ENCODE data around the gene SUSD5.
"Not testable (repeated sequence)": the region's sequence is repeated elsewhere in the genome, so short reads cannot be mapped to it uniquely, and the experiment has no call there.

SUSD5 gene

DNA sequence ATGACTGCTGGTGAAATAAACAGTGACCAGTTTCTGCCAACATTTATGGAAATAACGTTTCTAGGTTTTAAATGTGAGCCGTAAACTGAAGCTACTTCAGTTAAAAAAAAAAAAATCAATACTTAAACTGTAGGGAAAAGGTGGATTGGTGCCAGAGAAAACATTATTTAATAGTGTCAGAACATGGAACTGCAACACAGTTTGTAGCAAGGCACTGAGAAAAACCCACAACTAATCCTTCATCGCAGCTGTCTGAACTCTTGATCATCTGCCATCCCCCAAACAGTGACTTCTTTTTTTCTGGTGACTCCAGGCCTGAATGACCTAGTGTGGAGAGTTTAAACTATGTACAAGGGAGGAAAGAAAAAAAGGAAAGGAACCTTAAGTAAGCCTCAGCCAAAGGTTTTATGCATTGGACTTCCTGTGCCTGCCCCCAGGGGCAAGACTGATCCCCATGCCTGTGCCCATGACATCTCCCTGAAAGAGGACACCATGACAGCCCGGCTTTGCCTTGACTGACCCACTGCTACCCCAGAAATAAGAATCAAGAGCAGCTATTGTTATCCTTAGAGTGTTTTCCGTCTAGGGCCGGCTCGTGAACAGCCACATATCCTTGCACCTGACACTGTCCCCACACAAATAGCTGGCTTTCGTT, 71.7 kb downstream of the SUSD5 start:
- no peak for DNase-seq

- DNase-seq = no peak
Measured at GRCh38 chr3:33145901-33146580, 72.6 kb downstream of the SUSD5 start.

DNA sequence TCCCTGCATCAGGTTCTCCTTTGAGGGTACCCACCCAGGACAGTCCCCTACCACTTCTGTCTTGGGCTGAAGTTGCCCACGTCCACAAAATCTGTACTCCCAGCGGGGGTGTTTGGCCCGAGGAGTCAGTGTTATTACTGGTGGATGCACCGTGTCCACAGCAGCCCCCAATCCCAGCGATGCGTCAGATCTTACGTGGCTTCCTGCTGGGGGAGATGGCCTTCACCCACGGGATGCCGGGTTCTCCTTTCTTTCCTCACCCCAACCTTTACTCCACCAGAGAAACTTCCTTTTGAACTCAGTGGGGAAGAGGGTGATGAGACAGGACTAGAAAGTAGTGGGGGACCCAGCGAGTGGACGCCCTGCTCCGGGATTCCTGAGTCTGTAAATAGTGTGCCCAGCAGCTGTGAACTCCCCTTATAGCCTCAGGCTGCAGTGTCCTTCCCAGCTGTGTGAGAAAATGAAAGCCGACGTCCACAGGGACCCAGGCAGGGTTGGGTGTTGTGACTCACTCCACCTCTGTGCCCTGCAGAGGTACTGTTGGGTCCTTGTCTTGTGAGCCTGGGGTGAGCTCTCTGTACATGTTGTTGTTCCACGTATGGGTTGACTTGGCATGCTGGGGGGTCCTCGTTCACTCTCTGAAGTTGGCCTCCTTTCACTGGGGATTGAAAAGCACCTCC, 73.2 kb downstream of the SUSD5 start:
- no peak for DNase-seq

DNA sequence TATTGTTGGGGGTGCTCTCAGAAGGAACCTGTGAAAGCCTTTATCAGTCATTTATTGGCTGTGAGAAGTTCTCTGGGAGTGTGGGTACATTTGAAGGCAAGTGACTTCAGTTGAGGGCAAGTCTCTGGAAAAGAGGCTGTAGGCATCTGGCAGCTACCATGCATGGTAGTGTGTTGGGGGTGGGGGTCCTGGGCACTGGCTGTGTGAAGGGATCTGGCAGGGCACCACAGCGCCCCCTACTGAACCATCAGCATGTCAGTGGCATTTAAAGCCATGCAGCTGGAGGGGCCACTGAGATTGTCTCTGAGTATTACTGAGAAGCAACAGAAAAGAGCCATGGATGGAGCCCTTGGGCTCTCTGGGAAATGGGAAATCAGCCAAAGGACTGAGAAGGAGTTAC, 74.2 kb downstream of the SUSD5 start:
- no peak for DNase-seq

GRCh38 chr3:33141006-33141405, 77.6 kb downstream of the SUSD5 start:
- no peak for DNase-seq

- DNase-seq = no peak
Measured at GRCh38 chr3:33139996-33140395, 78.6 kb downstream of the SUSD5 start.

- DNase-seq = not testable (repeated sequence)
Measured at GRCh38 chr3:33139006-33139623, 79.5 kb downstream of the SUSD5 start.

DNA sequence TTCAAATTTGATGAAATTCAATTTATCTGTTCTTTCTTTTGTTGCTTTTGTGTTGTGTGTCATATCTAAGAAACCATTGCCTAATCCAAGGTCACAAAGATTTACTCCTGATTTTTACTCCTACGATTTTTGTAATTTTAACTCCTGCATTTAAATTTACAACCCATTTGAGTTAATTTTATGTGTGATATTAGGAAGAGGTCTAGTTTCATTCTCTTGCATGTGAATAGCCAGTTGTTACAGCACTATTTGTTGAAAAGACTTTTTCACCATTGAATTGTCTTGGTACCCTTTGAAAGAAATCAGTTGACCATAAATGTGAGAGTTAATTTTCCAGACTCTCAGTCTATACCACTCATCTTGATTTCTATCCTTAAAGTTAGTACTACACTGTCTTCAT, 80.9 kb downstream of the SUSD5 start:
- DNase-seq = no peak

- DNase-seq = no peak
Measured at GRCh38 chr3:33134026-33134625, 84.5 kb downstream of the SUSD5 start.

DNA sequence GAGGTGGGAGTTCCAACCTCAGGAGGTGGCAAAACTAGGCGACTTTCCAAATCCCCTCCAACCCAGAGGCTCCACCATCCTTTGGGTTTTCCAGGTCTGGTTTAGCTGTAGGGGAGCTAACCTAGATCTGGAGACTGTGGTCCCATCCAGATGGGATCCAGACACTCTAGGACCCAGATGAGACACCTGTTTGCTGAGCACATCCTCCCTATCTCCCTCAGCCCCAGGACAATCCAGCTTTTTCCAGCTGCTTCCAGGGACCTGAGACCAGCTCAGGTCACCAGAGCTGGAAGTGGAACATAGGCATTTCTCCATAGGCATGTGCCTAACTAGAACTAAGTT, 86.6 kb downstream of the SUSD5 start:
- DNase-seq = no peak

- DNase-seq = no peak
Measured at GRCh38 chr3:33131331-33132018, 87.1 kb downstream of the SUSD5 start.

DNA sequence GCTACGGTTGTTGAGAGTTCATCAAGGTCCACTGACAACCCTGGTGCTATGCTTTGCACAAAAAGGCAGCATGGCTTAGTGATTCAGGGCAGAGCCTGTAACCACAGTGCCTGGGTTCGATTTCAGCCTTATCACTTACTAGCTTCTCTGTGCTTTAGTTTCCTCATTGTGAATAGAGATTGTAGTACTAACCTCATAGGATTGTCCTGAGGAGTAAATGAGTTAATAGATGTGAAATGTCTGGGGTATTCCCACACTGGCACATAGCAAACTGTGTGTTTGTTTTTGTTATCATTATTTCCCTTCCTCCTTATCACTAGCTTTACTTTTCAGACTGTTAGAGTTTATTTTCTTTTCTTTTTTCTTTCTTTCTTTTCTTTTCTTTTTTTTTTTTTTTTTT, 88.5 kb downstream of the SUSD5 start:
- no peak for DNase-seq

DNA sequence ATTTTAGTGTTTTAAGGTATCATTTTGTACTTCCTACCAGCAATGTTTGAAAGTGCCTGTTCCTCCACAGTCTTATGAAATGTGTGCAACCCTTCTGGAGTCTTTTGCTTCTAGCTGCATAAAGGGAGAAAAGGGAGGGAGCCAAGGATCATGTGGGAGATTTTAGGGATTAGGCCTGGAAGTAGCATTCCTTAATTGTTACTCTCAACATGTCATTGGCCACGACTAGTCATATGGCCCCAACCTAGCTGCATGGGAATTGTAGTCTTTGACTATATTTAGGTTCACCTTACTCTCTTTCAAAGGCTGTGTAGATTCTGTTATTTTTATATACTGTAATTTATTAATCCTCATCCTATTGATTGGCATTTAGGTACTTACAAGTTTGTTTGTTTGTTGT, 89.9 kb downstream of the SUSD5 start:
- no peak for DNase-seq

DNA sequence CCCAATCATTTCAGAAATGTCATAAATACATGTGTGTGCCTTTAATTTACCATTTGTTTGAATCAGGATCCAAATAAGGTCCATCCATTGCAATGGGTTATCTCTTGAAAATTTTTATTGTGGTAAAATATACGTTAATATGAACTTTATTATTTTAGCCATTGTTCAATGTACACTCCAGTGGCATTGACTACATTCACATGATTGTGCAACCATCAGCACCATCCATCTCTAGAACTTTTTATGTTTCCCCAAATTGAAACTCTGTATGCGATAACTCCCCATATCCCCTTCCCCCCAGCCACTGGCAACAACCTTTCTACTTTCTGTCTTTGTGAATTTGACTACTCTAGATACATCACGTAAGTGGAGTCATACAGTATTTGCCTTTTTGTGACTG, 92.8 kb downstream of the SUSD5 start:
- DNase-seq = no peak

- no peak for DNase-seq
Measured at GRCh38 chr3:33124638-33125037, 94.0 kb downstream of the SUSD5 start.

GRCh38 chr3:33122991-33123390, 95.6 kb downstream of the SUSD5 start:
- DNase-seq = no peak

DNA sequence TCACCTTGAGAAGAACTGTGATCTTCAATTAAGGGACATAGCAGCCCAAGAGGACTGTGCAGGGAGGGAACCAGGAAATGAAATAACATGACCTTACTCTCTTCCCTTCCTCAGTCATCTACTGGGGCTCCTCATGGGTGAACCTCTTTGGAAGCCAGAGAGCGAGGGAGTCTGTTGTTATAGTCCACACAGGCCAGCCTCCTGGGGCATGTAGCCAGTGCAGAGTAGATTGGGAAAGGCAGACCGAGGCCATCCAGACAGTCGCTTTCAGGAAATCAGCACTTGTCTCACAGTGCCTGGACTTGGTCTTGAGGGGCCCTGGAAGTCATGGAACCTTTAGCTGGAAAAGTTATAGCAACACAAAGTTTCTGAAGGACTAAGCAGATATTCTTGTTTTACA, 98.7 kb downstream of the SUSD5 start:
- DNase-seq = no peak

DNA sequence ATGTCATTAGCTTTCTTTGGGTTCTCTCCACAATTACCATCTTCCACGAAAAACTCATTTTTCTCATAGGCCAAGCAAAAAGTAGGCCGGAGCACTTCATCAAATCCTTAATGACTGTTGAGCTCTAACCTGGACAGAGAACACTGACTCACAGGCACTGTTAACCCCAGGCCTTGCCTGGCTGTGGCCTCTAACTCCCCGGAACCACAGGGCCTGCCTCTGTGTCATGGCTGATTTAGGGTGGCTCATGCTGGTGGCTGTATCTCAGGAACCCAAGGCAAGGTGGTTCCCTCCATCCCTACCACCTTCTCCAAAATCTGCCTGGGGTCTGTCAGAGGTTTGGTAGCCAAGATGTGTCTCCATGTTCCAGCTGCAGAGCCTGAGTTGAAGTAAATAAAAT, 101.1 kb downstream of the SUSD5 start:
- no peak for DNase-seq

GRCh38 chr3:33115024-33115768, 103.4 kb downstream of the SUSD5 start:
- DNase-seq = no peak

DNA sequence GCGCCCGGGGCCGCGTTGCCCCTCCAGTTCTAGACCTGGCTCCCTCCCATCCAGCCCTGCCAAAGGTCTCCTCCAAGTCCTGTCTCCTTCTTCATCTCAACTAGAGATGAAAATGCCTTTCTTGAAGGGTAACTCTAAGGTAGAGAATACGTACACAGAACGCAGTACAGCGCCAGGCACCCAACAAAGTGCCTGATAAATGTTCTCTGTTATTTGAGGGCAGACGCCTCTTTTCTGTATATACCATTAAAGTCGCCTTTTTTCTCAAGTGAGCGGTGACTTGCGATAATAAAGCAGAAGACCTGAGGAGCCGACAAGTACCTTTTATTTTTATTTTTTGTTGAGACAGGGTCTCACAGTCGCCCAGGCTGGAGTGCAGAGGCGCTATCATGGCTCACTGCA, 104.0 kb downstream of the SUSD5 start:
- no peak for DNase-seq

DNA sequence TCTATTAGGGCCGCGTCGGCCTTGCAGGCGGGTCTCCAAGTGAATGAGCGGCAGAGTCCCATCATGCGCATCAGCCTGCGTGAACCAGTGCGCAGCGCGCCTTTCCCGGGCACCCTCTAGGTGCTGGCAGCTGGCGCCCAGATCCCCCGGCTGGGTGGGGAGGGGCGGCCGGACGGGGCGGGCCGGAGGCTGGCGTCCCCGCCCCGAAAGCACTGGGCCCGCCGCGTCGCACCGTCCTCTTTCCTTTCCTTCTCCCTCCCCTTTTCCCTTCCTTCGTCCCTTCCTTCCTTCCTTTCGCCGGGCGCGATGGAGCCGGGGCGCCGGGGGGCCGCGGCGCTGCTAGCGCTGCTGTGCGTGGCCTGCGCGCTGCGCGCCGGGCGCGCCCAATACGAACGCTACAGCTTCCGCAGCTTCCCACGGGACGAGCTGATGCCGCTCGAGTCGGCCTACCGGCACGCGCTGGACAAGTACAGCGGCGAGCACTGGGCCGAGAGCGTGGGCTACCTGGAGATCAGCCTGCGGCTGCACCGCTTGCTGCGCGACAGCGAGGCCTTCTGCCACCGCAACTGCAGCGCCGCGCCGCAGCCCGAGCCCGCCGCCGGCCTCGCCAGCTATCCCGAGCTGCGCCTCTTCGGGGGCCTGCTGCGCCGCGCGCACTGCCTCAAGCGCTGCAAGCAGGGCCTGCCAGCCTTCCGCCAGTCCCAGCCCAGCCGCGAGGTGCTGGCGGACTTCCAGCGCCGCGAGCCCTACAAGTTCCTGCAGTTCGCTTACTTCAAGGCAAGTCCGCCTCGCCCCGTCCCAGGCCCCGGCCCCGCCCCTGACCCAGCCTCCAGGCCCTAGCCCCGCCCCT, 104.6 kb downstream of the SUSD5 start, which contains the start of gene CRTAP:
Gene CRTAP, plus strand, starts transcription at position 243 of the 850 bp plus-strand sequence. Its CDS starts 64 bp downstream, at position 307.
- DNase-seq = peak; percentile 96

Measured in right forelimb (tissue), 1 donor.